Measurements from ENCODE around the gene FGF14. TPM values are rescaled to one million over a fixed set of nuclear protein-coding genes. Genes with fewer than 3 reads are reported as not detected.

Gene FGF14
- total RNA-seq, 1 donor from 2014 or later: 2.9 TPM

DNA sequence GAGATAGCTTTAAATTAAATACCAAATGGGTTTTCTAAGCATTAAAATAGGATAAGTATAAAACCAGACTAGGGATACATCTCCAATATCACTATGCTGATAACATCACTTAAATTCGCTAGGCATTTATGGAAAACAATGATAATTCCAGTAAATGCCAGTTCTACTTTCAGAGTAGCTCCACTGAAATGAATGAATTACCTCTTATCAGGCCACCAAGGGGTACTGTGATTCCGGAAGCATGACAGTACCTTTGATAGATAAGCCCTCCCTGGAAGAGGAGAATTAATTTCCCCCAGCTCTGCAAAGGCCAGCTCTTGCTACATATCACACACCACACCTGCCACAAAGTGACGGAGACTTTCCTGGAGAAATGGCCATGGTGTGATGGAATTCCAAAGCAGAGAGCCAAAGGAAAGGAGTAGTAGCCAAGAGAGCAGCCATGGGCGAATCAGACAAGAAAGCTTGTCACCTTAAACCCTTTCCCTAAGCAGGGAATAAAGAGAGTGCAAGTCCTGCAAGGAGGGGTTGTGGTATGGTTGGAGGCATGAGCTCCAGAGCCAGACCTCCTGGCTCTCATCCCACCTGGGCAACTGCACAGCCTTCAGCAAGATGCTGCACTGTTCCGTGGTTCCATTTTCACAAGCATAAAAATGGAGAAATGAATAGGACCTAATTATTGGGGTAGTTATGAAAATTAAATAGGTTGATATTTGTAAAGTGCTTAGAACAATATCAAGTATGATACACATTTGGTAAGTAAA is 423.1 kb downstream of the FGF14 start:
- no peak for DNase-seq
- Histone ChIP-seq H3K4me1 (peaks cover 42% of the 10 kb centered on the region), H3K36me3 (no peaks in the 10 kb centered on the region), H3K27me3 (ENCODE audit: low read depth) (no peaks in the 10 kb centered on the region), H3K27ac (replicated peaks) (no peak overlapping the region), H3K4me3 (no peak overlapping the region), H3K9me3 (replicated peaks) (no peaks in the 10 kb centered on the region)
- intact Hi-C loops (cut with micrococcal nuclease): no loop called here
- TF ChIP-seq, protein P1, sequence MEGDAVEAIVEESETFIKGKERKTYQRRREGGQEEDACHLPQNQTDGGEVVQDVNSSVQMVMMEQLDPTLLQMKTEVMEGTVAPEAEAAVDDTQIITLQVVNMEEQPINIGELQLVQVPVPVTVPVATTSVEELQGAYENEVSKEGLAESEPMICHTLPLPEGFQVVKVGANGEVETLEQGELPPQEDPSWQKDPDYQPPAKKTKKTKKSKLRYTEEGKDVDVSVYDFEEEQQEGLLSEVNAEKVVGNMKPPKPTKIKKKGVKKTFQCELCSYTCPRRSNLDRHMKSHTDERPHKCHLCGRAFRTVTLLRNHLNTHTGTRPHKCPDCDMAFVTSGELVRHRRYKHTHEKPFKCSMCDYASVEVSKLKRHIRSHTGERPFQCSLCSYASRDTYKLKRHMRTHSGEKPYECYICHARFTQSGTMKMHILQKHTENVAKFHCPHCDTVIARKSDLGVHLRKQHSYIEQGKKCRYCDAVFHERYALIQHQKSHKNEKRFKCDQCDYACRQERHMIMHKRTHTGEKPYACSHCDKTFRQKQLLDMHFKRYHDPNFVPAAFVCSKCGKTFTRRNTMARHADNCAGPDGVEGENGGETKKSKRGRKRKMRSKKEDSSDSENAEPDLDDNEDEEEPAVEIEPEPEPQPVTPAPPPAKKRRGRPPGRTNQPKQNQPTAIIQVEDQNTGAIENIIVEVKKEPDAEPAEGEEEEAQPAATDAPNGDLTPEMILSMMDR (IDR thresholded peaks at IDR 0.05; ENCODE audit: borderline replicate concordance): no peak

DNA sequence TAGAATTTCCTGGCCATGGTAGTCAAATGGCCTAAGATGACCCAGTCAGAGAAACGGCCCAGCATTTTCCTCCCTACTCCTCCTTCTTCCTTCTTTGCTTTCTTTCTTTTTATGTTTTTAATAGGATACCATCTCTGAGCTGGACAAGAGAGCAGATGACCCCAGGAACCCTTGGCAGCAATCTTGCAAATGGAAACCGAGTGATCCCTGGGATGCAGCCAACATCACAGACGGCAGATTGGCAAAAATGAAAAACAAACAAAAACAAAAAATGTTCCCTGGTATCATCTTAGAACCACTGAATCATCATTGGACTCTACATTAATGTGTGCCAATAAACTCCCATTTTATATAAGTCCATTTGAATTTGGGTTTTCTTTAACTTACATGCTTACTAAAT is 424.4 kb downstream of the FGF14 start:
- Histone ChIP-seq H3K27ac (replicated peaks) (peak overlapping the region; percentile 23), H3K4me3 (no peak overlapping the region), H3K9me3 (replicated peaks) (no peaks in the 10 kb centered on the region), H3K36me3 (no peaks in the 10 kb centered on the region), H3K4me1 (peaks cover 36% of the 10 kb centered on the region), H3K27me3 (ENCODE audit: low read depth) (no peaks in the 10 kb centered on the region)
- TF ChIP-seq, protein P1 (IDR thresholded peaks at IDR 0.05; ENCODE audit: borderline replicate concordance): no peak
- intact Hi-C loops (cut with micrococcal nuclease): no loop called here
- no peak for DNase-seq

DNA sequence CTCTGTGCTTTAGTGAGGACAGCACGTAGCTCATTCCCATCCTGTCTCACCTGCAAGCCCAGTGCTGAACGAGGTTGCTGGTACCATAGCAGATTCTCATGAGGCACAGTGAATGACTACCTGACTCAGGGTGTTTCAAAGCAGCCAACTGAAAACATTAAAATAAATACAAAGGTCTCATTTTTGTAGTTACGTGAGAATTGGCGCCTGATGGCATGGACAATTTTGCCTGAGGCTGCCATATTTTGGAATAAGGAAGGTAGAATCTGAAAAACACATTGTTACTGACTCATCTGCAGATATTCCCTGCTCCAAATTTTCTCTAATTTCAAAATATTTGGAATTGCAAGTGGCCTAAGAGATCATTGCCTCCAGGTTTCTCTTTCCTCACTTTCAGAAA is 429.7 kb downstream of the FGF14 start:
- Histone ChIP-seq H3K27ac (replicated peaks) (no peak overlapping the region), H3K9me3 (replicated peaks) (no peaks in the 10 kb centered on the region), H3K4me1 (peaks cover 5% of the 10 kb centered on the region), H3K36me3 (no peaks in the 10 kb centered on the region), H3K27me3 (ENCODE audit: low read depth) (no peaks in the 10 kb centered on the region), H3K4me3 (no peak overlapping the region)
- intact Hi-C loops (cut with micrococcal nuclease): no loop called here
- TF ChIP-seq, protein P1 (IDR thresholded peaks at IDR 0.05; ENCODE audit: borderline replicate concordance): no peak
- DNase-seq: no peak

DNA sequence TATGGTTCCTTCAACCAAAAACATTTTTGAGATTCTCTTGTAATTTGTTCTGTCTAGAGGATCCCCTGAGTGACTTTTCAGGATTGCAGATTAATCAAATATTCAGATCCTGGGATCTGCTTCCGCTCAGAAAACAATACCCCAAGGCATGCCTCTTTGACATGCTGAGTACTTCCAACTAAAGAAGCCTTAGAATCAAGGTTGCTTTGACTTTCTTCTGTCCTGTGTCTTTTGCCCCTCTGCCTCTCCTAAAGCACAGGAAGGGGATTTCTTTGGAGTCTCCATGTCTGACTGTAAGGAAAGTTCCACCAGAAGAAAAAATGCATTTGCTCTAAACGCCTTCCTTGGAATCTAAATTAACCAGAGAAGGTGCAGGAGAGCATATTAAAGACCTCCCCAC is 431.5 kb downstream of the FGF14 start:
- H3K4me1 ChIP-seq: no peaks in the 10 kb centered on the region
- TF ChIP-seq, protein P1 (IDR thresholded peaks at IDR 0.05; ENCODE audit: borderline replicate concordance): no peak
- no peak for DNase-seq

DNA sequence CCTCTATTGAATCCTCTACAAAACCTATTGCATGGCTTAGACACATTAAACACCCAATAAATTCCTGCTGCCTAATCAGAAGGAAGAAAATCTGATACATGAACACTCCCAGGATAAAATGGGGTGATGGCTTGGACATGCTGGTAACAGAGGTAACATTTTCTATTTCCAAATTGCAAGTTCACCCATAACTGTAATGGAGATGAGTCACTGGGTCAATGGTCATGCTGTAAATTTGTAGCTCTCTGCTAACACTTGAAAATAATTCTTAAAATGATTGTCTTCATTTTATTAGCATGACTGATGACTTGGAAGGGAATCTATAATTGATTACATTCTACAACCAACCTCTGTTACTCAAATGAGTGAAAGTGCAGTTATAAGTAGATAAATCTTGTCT is 434.1 kb downstream of the FGF14 start:
- H3K27me3 ChIP-seq (ENCODE audit: low read depth): no peaks in the 10 kb centered on the region
- H3K4me3 ChIP-seq: no peak overlapping the region
- DNase-seq: no peak
- intact Hi-C loops (cut with micrococcal nuclease): no loop called here
- no peaks in the 10 kb centered on the region for H3K36me3 ChIP-seq
- no peak overlapping the region for H3K27ac ChIP-seq (replicated peaks)
- no peaks in the 10 kb centered on the region for H3K4me1 ChIP-seq
- TF ChIP-seq, protein P1 (IDR thresholded peaks at IDR 0.05; ENCODE audit: borderline replicate concordance): no peak
- H3K9me3 ChIP-seq (replicated peaks): no peaks in the 10 kb centered on the region

More for the DNA sequence above, 431.5 kb downstream of the FGF14 start:
- H3K9me3 ChIP-seq (replicated peaks): no peaks in the 10 kb centered on the region
- intact Hi-C loops (cut with micrococcal nuclease): no loop called here
- no peak overlapping the region for H3K4me3 ChIP-seq
- H3K36me3 ChIP-seq: no peaks in the 10 kb centered on the region
- no peaks in the 10 kb centered on the region for H3K27me3 ChIP-seq (ENCODE audit: low read depth)
- H3K27ac ChIP-seq (replicated peaks): no peak overlapping the region
